ENCODE data around the gene SLC16A5.

SLC16A5 gene

DNA sequence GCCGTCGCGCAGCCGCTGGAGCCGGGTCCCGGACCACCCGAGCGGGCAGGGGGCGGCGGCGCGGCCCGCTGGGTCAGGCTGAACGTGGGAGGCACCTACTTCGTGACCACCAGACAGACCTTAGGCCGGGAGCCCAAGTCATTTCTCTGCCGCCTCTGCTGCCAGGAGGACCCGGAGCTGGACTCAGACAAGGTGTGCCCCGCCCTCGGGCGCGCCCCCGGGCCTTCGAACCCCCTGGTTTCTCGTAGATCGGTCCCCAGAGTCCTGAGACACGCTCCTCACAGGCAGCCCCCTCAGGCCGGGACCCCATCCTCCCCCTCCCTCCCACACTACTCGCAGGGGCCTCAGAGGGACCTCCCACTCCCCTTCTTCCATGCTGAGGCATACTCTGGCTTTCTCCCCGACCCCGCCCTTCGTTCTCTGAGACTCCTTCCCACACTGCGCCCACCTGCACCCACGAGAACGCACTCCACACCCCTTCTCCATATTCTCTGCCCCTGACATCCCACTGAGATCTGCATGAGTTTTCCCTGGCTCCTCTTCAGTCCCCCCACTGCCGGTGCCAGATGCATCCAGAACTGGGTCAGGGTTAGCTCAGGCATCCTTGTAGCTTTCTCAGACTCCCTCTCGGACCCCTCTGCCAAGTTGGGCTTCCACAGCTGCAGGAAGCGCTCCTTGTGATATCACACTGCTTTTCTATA lies 40.2 kb upstream of the SLC16A5 start:
- in situ Hi-C loops (cut with MboI; ENCODE audit: low sequenced_read_pairs, unreplicated experiment), result no loop called here
- peak; percentile 52 for DNase-seq (ENCODE audit: low spot score)
- TF ChIP-seq, protein P1, sequence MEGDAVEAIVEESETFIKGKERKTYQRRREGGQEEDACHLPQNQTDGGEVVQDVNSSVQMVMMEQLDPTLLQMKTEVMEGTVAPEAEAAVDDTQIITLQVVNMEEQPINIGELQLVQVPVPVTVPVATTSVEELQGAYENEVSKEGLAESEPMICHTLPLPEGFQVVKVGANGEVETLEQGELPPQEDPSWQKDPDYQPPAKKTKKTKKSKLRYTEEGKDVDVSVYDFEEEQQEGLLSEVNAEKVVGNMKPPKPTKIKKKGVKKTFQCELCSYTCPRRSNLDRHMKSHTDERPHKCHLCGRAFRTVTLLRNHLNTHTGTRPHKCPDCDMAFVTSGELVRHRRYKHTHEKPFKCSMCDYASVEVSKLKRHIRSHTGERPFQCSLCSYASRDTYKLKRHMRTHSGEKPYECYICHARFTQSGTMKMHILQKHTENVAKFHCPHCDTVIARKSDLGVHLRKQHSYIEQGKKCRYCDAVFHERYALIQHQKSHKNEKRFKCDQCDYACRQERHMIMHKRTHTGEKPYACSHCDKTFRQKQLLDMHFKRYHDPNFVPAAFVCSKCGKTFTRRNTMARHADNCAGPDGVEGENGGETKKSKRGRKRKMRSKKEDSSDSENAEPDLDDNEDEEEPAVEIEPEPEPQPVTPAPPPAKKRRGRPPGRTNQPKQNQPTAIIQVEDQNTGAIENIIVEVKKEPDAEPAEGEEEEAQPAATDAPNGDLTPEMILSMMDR (IDR thresholded peaks at IDR 0.05; ENCODE audit: borderline replicate concordance, control extremely low read depth, extremely low read depth, insufficient read depth, missing control alignments), result no peak

DNA sequence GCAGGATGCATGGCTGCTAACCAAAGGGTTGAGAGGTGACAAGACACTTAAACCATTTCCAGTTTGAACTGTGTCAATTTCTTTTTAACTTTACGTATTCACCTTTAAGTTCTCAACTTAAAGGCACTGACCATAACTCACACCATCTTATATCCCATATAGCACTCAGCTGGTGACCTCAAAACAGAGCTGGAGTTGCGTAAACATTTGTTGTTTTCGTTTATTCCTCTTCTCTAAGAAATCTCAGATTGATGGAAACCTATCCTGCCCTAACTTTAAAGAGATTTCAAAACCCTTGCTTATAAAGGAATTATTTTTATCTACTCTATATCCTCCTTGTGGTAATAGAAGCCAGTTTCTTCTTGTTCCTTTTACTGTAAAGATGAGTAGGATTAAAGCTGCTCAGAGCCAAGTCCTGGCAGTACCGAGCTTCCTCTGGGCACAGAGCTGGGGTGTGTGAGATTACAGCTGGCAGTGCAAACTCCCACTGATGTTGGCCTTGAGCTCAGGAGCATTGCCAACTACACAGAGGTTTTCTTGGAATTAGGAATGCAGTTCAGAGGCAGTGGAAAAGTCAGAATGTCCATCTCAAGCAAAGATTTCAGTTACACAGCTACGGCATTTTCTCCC lies 39.4 kb upstream of the SLC16A5 start:
- TF ChIP-seq, protein P1 (IDR thresholded peaks at IDR 0.05; ENCODE audit: borderline replicate concordance, control extremely low read depth, extremely low read depth, insufficient read depth, missing control alignments), result no peak
- in situ Hi-C loops (cut with MboI; ENCODE audit: low sequenced_read_pairs, unreplicated experiment), result no loop called here
- no peak for DNase-seq (ENCODE audit: low spot score)

DNA sequence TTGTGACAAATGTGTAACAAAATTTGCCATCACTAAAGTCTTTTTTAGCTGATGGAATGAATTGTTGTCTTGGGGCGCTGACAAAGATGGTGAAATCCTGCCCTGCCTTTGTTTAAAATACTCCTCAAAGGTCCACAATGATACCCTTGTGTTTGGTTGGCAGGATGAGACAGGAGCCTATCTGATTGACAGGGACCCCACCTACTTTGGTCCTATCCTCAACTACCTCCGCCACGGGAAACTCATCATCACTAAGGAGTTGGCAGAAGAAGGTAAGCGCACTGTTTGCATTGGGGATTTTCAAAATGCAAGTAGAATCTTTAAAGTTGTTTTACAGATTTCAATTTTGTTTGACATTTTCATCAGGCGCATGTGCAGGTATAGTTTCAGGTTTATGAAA lies 38.7 kb upstream of the SLC16A5 start:
- in situ Hi-C loops (cut with MboI; ENCODE audit: low sequenced_read_pairs, unreplicated experiment), result no loop called here
- TF ChIP-seq, protein P1 (IDR thresholded peaks at IDR 0.05; ENCODE audit: borderline replicate concordance, control extremely low read depth, extremely low read depth, insufficient read depth, missing control alignments), result no peak
- DNase-seq (ENCODE audit: low spot score), result no peak

DNA sequence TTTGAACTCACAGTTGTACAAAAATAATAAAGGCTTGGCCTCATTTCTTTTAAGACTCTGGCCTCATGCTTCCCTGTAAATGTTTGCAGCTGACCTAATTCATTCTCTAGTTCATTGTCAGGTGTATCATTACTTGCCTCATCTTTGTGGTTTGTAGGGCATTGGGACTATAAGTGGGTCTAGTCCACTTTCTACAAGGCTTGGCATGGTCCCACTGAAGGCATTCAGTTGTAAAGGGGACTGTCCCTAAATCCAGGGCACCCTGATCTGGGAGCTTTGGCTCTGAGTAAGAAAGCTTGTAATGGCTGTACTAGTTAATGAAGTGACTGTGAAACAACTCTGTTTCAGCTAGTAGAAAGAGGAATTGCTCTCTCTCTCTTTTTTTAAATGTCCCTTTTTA lies 38.0 kb upstream of the SLC16A5 start:
- TF ChIP-seq, protein P1 (IDR thresholded peaks at IDR 0.05; ENCODE audit: borderline replicate concordance, control extremely low read depth, extremely low read depth, insufficient read depth, missing control alignments), result no peak
- in situ Hi-C loops (cut with MboI; ENCODE audit: low sequenced_read_pairs, unreplicated experiment), result no loop called here
- DNase-seq (ENCODE audit: low spot score), result peak; percentile 0

DNA sequence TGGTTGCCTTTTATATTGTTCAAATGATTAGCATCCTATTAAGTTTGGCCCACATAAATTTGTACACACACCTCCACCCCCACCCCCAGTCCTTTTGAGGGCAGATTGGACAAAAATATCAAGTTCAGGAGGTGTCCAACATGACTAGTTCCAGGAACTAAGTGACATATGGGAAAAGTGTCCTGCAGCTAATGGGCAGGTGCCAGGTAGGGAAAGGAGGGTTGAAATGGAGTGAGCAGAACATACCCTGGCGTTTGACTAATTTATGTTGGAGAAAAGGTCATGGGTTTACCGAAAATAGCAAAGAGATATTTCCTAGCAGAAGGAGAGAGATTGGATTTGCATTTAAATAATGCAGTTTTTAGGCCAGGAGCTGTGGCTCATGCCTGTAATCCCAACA lies 35.8 kb upstream of the SLC16A5 start:
- TF ChIP-seq, protein P1 (IDR thresholded peaks at IDR 0.05; ENCODE audit: borderline replicate concordance, control extremely low read depth, extremely low read depth, insufficient read depth, missing control alignments), result no peak
- DNase-seq (ENCODE audit: low spot score), result no peak
- in situ Hi-C loops (cut with MboI; ENCODE audit: low sequenced_read_pairs, unreplicated experiment), result no loop called here

DNA sequence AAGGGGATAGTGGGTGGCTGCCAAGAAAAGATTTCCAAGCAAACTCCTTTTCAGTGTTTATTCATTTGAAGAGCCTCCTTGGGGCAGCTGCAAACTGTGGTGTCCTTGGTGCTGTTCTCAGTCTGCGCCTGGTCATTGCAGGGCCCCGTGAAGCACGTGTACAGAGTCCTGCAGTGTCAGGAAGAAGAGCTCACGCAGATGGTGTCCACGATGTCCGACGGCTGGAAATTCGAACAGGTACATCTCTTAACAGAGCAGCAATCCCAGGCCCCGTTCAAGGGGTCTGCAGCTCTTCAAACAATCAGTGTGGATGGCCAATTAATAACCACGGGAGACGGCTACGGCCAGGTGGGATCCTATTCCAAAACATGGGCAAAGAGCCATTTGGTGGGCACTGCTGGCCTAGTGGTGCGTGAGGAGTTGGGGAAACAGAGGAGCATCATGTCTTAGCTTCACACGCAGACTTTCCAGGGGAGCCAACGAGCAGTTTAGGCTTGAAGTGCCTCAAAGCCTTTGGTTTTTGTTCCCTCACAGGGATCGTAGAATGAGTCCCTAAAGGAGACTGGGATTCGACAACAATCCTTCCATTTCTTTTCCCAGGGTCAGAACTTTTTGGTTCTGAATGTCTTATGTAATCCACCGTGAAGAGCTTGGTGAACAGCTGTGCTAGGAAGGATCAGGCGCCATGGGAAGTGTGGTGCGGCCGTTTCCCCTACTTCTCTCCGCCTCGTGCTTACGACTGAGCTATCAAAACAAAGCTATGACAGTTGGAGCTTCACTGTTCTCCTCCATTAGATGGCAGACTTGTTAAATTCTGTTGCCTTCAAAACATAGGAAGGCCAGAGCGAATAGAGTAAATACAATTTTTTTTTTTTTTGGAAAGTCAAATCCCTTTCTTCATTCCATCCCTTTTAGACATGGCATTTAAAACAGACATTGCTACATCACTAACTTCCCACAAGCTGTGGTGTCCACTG lies 28.1 kb upstream of the SLC16A5 start:
- TF ChIP-seq, protein P1 (IDR thresholded peaks at IDR 0.05; ENCODE audit: borderline replicate concordance, control extremely low read depth, extremely low read depth, insufficient read depth, missing control alignments), result peak; percentile 40
- peak; percentile 47 for DNase-seq (ENCODE audit: low spot score)
- in situ Hi-C loops (cut with MboI; ENCODE audit: low sequenced_read_pairs, unreplicated experiment), result no loop called here
